Adrenal gland (tissue), 12 donors: ENCODE measurements around the gene UBE4B. TPM values are rescaled to one million over a fixed set of nuclear protein-coding genes. Genes with fewer than 3 reads are reported as not detected.
"Not testable (repeated sequence)": the region's sequence is repeated elsewhere in the genome, so short reads cannot be mapped to it uniquely, and the experiment has no call there.

Experiments
- DNase-seq, 7 donors: peaks; one replicate each; pipeline ENCODE4 v3.0.0-alpha.2; 2019 to 2020
- H3K27ac ChIP-seq, 5 donors: fragments of 200-600 bp; sonication (generic) in 4 of 5; 1 replicate in 3 of 5; 2 replicates in 2 of 5; pipeline versions ENCODE4 v1.5.1 to v1.8.0; 2016 to 2020; ENCODE audit warnings: mild to moderate bottlenecking in 1 of 5
- H3K27me3 ChIP-seq: fragments of 200-600 bp; 2 replicates; pipeline ENCODE4 v1.8.0; 2021
- H3K36me3 ChIP-seq, 2 donors: fragments of 200-600 bp; replicated peaks in 1 of 2; 1 replicate in 1 of 2; 2 replicates in 1 of 2; pipeline versions ENCODE4 v1.5.1 to v1.8.0; 2018 to 2022
- H3K4me1 ChIP-seq, 2 donors: fragments of 200-600 bp; replicated peaks in 1 of 2; 1 replicate in 1 of 2; 2 replicates in 1 of 2; pipeline versions ENCODE4 v1.5.1 to v1.8.0; 2018 to 2021
- H3K4me3 ChIP-seq, 4 donors: fragments of 200-600 bp; sonication (generic) in 3 of 4; one replicate each; pipeline ENCODE4 v1.5.1; 2016 to 2018
- H3K9me3 ChIP-seq, 3 donors: fragments of 200-600 bp; sonication (generic) in 1 of 3; replicated peaks in 1 of 3; 1 replicate in 2 of 3; 2 replicates in 1 of 3; pipeline versions ENCODE4 v1.5.1 to v1.8.0; 2016 to 2021
- CTCF ChIP-seq, 6 experiments: fragments of 450-650 bp in 4 of 6; fragments of 200-600 bp in 2 of 6; sonication (generic) in 1 of 6; IDR thresholded peaks; 1 replicate in 5 of 6; 2 replicates in 1 of 6; pipeline versions ENCODE4 v1.5.1 to v1.8.0; 2016 to 2021; ENCODE audit warnings: antibody characterized with exemption in 6 of 6, mild to moderate bottlenecking in 2 of 6, moderate library complexity in 1 of 6
- POLR2A ChIP-seq, 2 donors: fragments of 450-650 bp; IDR thresholded peaks; one replicate each; pipeline ENCODE4 v1.6.1; 2017; ENCODE audit warnings: antibody characterized with exemption in 2 of 2, mild to moderate bottlenecking in 2 of 2, moderate library complexity in 1 of 2
- WGBS, 4 donors: extraction: QIAGEN DNeasy Blood & Tissue Kit in 2 of 4; methylation state at CpG; one replicate each; pipeline versions ENCODE4 v1.1.5 to v1.1.7; 2013 to 2017; 5-methylcytosine and 5-hydroxymethylcytosine counted together
- intact Hi-C, 2 donors: fragments of 100-400 bp; cut with DNase I; formaldehyde crosslinking; loops; one replicate each; pipeline versions ENCODE4 v1.14.1 to v1.15.0; 2022 to 2023
- polyA plus RNA-seq, 3 donors: library from polyadenylated mRNA; stranded (reverse); fragments of 200-250 nt in 2 of 3; fragments of 350-450 nt in 1 of 3; fragmentation: Illumina TruSeq in 1 of 3; extraction: RNeasy Lipid Tissue Mini Kit (QIAGEN cat#74804) in 1 of 3; gene quantifications; one replicate each; pipeline ENCODE4 v1.2.3, GENCODE V29; 2013 to 2014
- total RNA-seq, 9 donors: library from RNA; depleted of rRNA in 4 of 9; stranded (reverse); fragments of >200 nt in 4 of 9; fragments of 120-200 nt in 1 of 9; fragmentation: NEBNext Ultra II Directional in 1 of 9; extraction: Animal tissue kit (Norgen Biotek cat#: 25700) in 1 of 9; gene quantifications; one replicate each; pipeline versions ENCODE4 v1.1.0 to v1.2.4, GENCODE V29; 2013 to 2023
- donor health status: healthy with polysubstance abuse.
- donor health status: Bipolar disorder and iron deficiency.
- donor health status: DM: yes; HTN: yes; CAD: no.
- donor health status: DM: no; HTN: no; CAD: no.
- donor health status: DM: no; HTN: no; CAD: no.
- donor health status: DM: yes; HTN: yes; CAD: no.

UBE4B gene
- total and polyA plus RNA-seq, 12 donors: 18.7 to 87.1 (median 57.8) TPM

GRCh38 chr1:10196976-10197375 is 164.2 kb downstream of the UBE4B start:
- H3K4me1 ChIP-seq: peaks cover 0 to 8% of the 10 kb centered on the region in 2 donors
- no peaks in the 10 kb centered on the region for H3K27me3 ChIP-seq
- TF ChIP-seq CTCF (IDR thresholded peaks at IDR 0.05): no peak
- TF ChIP-seq POLR2A (IDR thresholded peaks at IDR 0.05): no peak
- H3K27ac ChIP-seq: peak overlapping the region in 2 of 5 donors; percentile 20 to 38
- peak in 4 of 7 donors; percentile 17 to 61 (median 39) for DNase-seq
- intact Hi-C loops: no loop called here
- no peaks in the 10 kb centered on the region for H3K9me3 ChIP-seq
- H3K4me3 ChIP-seq: no peak overlapping the region
- no peaks in the 10 kb centered on the region for H3K36me3 ChIP-seq
- 28 to 31% (median 29%) methylated on average over 3 of the region's 3 CpGs for WGBS, 4 donors

- Histone ChIP-seq H3K27ac (no peak overlapping the region), H3K36me3 (no peaks in the 10 kb centered on the region), H3K9me3 (no peaks in the 10 kb centered on the region), H3K4me3 (no peak overlapping the region), H3K27me3 (no peaks in the 10 kb centered on the region), H3K4me1 (peaks cover 0 to 8% of the 10 kb centered on the region in 2 donors)
- TF ChIP-seq POLR2A (IDR thresholded peaks at IDR 0.05) (no peak), CTCF (IDR thresholded peaks at IDR 0.05) (no peak)
- no peak for DNase-seq
- intact Hi-C loops: loop anchor here (10.0 kb wide), 2 partner anchors 124 to 134 kb away; no protein-coding TSS in a partner anchor
- 93 to 95% (median 93%) methylated on average over 4 of the region's 4 CpGs for WGBS, 4 donors
These were observed 167.9 kb downstream of the UBE4B start for GRCh38 chr1:10200620-10201019.

- Histone ChIP-seq H3K27me3 (no peaks in the 10 kb centered on the region), H3K36me3 (no peaks in the 10 kb centered on the region), H3K4me1 (peaks cover 0 to 2% of the 10 kb centered on the region in 2 donors), H3K4me3 (no peak overlapping the region), H3K27ac (no peak overlapping the region), H3K9me3 (no peaks in the 10 kb centered on the region)
- no peak for DNase-seq
- TF ChIP-seq POLR2A (IDR thresholded peaks at IDR 0.05): no peak
- TF ChIP-seq CTCF (IDR thresholded peaks at IDR 0.05): no peak
- intact Hi-C loops: loop anchor here (10.0 kb wide), 2 partner anchors 121 to 131 kb away; no protein-coding TSS in a partner anchor
- WGBS, 4 donors: 44 to 55% (median 52%) methylated on average over 7 of the region's 7 CpGs
These were observed 171.4 kb downstream of the UBE4B start for GRCh38 chr1:10204003-10204642.

- not testable (repeated sequence) for H3K9me3 ChIP-seq, H3K36me3 ChIP-seq, DNase-seq, H3K4me3 ChIP-seq, H3K27ac ChIP-seq, H3K27me3 ChIP-seq, H3K4me1 ChIP-seq
- 82 to 87% (median 86%) methylated on average over 12 to 14 of the region's 14 CpGs for WGBS, 4 donors
- intact Hi-C loops: loop anchor here (10.0 kb wide), 2 partner anchors 120 to 130 kb away; no protein-coding TSS in a partner anchor
These were observed 172.4 kb downstream of the UBE4B start for GRCh38 chr1:10205206-10205605.

- Histone ChIP-seq H3K4me3 (no peak overlapping the region), H3K4me1 (peaks cover 10 to 19% of the 10 kb centered on the region in 2 donors), H3K27me3 (no peaks in the 10 kb centered on the region), H3K9me3 (no peaks in the 10 kb centered on the region), H3K36me3 (no peaks in the 10 kb centered on the region), H3K27ac (no peak overlapping the region)
- WGBS, 4 donors: 87 to 97% (median 90%) methylated on average over 3 of the region's 3 CpGs
- intact Hi-C loops: loop anchor here (10.0 kb wide), 2 partner anchors 117 to 127 kb away; no protein-coding TSS in a partner anchor
- TF ChIP-seq POLR2A (IDR thresholded peaks at IDR 0.05) (no peak), CTCF (IDR thresholded peaks at IDR 0.05) (no peak)
- peak in 1 of 7 donors; percentile 30 for DNase-seq
These were observed 175.1 kb downstream of the UBE4B start for GRCh38 chr1:10207810-10208209.
